ENCODE measurements around the gene MYO10. TPM values are rescaled to one million over a fixed set of nuclear protein-coding genes. Genes with fewer than 3 reads are reported as not detected.

The MYO10 gene
- total and polyA plus RNA-seq, 2 of the 8 experiments (the other 6 are each of a cell fraction or from before 2014, with no cell fraction given), result 21.5 to 107 TPM

DNA sequence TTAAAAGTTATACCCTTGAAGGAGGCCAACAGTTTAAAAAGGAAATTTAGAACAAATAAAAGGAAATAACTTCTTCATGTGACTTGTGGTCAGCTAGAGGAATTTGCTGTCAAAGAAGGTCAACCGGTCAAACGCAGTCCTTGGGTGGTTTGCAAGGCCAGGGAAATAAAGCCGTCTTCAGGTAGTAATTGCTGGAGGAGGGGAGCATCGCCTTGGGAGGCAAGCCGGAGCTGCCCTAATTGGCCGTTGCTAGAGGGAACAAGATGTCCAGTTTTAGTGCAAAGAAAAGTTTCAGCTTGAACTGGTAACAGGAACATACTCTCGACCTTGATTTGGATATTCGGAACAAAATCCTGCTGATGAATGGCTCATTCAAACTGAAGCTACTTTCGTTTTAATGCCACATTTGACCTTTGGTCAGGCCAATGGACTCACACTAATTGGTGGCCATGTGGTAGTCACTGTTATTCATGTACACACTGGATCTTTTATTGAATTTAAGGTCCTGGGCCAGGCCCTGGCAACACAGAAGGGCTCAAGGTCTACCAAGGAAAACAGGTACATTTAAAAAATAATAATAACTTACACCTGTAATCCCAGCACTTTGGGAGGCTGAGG lies 47.0 kb upstream of the MYO10 start (continued):
- TF ChIP-seq MAFK (IDR thresholded peaks at IDR 0.05; ENCODE audit: low read depth, low read length) (no peak), POLR2AphosphoS5 (IDR thresholded peaks at IDR 0.05; ENCODE audit: low read depth, low read length) (no peak)
